Endothelial cell of umbilical vein (primary cell): ENCODE data around the gene MYO18A.

Experiments used
- EZH2 ChIP-seq: IDR thresholded peaks from 2 replicates; pipeline ENCODE4 v1.6.1; 2012; ENCODE audit warnings: borderline replicate concordance, low read depth, mild to moderate bottlenecking, moderate library complexity, low read length, inconsistent platforms; ENCODE audit not compliant: severe bottlenecking
- POLR2A ChIP-seq: IDR thresholded peaks from 2 replicates; pipeline ENCODE4 v1.6.1; 2012; ENCODE audit warnings: low read depth, mild to moderate bottlenecking, control low read depth, low read length
- POLR2AphosphoS5 ChIP-seq: IDR thresholded peaks from 2 replicates; pipeline ENCODE4 v1.6.1; 2012; ENCODE audit warnings: low read depth, mild to moderate bottlenecking, control low read depth, low read length, moderate library complexity; ENCODE audit not compliant: insufficient read depth
- TF ChIP-seq, protein P1 (sequence below), 2 donors: IDR thresholded peaks; 1 replicate in 1 of 2; 2 replicates in 1 of 2; pipeline ENCODE4 v1.5.1; 2011; ENCODE audit warnings: low read length in 2 of 2, mild to moderate bottlenecking in 2 of 2, moderate library complexity in 2 of 2, control low read depth in 1 of 2, inconsistent platforms in 1 of 2, low read depth in 1 of 2; ENCODE audit not compliant: insufficient read depth in 1 of 2; ENCODE audit errors: extremely low read depth in 1 of 2
- TF ChIP-seq, protein P2 (sequence below): IDR thresholded peaks from 2 replicates; pipeline ENCODE4 v1.6.1; 2011; ENCODE audit not compliant: insufficient read depth, insufficient read length

DNA sequence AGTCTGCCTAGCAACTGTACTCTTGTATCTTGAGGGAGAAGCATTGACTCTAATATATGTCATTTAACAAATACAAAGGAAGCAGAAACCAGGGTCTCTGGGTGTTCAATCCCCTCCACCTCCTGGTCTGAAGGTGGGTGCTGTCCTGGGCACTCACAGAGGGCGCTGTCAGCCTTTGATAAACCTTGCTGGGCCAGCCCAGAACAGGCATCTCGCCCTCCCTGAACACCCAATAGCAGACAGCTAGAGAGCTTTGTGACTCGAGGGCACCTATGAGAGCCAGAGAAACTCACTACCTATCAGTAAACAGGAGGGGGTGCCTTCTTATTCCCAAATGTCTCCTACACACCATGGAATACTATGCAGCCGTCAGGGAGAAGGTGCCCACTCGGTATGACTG lies 143.6 kb downstream of the MYO18A start:
- TF ChIP-seq, protein P1, sequence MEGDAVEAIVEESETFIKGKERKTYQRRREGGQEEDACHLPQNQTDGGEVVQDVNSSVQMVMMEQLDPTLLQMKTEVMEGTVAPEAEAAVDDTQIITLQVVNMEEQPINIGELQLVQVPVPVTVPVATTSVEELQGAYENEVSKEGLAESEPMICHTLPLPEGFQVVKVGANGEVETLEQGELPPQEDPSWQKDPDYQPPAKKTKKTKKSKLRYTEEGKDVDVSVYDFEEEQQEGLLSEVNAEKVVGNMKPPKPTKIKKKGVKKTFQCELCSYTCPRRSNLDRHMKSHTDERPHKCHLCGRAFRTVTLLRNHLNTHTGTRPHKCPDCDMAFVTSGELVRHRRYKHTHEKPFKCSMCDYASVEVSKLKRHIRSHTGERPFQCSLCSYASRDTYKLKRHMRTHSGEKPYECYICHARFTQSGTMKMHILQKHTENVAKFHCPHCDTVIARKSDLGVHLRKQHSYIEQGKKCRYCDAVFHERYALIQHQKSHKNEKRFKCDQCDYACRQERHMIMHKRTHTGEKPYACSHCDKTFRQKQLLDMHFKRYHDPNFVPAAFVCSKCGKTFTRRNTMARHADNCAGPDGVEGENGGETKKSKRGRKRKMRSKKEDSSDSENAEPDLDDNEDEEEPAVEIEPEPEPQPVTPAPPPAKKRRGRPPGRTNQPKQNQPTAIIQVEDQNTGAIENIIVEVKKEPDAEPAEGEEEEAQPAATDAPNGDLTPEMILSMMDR (IDR thresholded peaks at IDR 0.05; ENCODE audit: extremely low read depth in 1 of 2, insufficient read depth in 1 of 2, low read depth in 1 of 2, low read length in 2 of 2): no peak
- TF ChIP-seq POLR2A (no peak), POLR2AphosphoS5 (no peak), EZH2 (no peak)
- TF ChIP-seq, protein P2, sequence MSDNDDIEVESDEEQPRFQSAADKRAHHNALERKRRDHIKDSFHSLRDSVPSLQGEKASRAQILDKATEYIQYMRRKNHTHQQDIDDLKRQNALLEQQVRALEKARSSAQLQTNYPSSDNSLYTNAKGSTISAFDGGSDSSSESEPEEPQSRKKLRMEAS: no peak
